Epidermal melanocyte (primary cell): ENCODE results near the gene LRPPRC.

Experiments used
- DNase-seq: peaks from one replicate; pipeline ENCODE4 v3.0.0; 2011; ENCODE audit warnings: low spot score; ENCODE audit not compliant: insufficient read length

Gene LRPPRC

GRCh38 chr2:43872151-43872550, 123.6 kb downstream of the LRPPRC start:
- no peak for DNase-seq

DNA sequence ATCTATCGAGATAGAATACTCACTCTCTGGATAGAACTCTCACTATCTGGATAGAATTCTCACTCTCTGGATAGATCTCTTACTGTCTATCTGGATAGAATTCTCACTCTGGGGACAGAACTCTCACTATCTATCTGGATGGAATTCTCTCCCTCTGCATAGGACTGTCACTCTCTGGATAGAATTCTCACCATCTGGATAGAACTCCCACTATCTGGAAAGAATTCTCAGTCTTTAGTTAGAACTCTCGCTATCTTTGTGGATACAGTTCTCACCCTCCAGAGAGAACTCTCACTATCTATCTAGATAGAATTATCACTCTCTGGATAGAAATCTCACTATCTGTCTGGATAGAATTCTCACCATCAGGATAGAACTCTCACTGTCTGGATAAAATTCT, 140.5 kb downstream of the LRPPRC start:
- DNase-seq = no peak

- DNase-seq = no peak
These were observed 141.1 kb downstream of the LRPPRC start for GRCh38 chr2:43854671-43855070.

GRCh38 chr2:43853141-43854081, 142.4 kb downstream of the LRPPRC start:
- no peak for DNase-seq

- DNase-seq = no peak
These were observed 143.5 kb downstream of the LRPPRC start for GRCh38 chr2:43852196-43852730.

DNA sequence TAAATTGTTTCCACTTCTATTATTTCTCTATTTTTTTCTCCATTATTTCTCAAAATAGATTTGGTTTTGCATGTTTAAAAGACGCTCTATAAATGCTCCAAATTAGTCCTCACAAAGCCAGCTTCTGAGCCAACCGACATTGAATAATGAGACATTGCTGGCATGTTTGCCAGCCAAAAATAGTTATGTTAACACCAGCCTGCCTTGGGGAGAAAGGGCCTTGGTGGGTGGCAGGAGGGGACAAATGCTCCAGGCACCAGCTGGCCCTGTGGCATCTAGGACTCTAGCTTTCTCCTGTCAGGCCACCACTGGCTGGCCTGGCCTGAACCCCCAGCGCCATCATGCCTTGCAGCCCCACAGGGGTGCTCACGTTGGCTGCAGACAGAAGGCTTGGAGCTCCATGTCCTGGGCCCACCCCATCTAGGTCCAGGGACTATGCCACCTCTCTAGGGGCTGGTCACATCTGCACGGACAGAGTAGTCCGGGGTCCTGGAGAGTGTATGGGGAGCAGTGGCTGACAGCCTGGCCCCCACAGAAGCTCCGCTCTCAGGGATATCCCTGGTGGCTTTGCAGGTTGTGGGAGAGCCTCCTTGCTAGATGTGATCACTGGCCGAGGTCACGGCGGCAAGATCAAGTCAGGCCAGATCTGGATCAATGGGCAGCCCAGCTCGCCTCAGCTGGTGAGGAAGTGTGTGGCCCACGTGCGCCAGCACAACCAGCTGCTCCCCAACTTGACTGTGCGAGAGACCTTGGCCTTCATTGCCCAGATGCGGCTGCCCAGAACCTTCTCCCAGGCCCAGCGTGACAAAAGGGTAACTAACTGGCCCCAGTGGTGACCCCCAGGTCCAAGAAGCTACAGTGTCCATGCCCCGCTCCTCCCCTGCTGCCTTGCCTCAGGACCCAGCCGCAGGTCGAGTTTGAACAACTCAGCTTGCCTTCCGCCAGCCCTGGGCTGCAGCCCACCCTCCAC, 144.5 kb downstream of the LRPPRC start:
- no peak for DNase-seq

- DNase-seq = no peak
These were observed 147.6 kb downstream of the LRPPRC start for GRCh38 chr2:43848214-43848613.

DNA sequence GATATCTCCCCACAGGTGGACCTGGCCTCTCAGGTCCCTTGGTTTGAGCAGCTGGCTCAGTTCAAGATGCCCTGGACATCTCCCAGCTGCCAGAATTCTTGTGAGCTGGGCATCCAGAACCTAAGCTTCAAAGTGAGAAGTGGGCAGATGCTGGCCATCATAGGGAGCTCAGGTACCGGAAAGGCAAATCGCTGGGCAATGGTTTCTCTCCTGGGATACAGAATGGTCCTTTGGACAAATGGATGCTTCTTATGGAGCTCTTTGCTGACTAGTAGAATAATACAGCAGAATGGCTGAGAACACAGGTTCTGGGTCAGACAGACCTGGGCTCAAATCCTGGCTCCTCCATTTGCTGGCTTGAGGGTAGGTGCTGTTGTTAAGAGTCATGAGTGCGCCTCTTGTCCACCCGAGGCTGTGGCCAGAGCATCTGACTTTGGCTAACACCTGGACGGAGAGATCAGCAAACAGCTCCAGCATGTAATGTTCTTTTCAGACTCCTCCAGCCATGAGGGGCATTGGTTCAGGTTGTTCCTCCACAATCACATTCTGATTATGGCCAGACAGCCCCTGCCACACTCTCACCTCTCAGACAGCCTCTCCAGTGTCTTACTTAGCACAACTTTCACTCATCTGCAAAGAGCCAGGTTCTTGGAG, 149.5 kb downstream of the LRPPRC start:
- DNase-seq = no peak

DNA sequence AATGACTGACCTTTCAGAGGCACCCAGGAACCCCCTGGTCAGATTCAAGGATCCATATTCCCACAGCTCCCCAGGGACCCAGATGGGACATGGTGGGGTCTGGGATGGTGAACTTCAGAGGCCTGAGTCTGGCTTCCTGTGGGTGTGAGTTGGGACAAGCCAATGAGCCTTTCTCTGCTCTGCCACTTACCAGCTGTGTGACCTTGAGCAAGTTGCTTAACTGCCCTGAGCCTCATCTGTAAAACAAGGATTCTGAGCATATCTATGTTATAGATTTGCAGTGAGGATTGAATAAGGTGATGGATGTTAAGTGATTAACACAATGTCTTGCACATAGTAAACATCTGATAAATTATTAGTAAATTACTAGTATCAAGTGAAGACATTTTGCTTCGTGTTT, 150.6 kb downstream of the LRPPRC start:
- DNase-seq = no peak

DNA sequence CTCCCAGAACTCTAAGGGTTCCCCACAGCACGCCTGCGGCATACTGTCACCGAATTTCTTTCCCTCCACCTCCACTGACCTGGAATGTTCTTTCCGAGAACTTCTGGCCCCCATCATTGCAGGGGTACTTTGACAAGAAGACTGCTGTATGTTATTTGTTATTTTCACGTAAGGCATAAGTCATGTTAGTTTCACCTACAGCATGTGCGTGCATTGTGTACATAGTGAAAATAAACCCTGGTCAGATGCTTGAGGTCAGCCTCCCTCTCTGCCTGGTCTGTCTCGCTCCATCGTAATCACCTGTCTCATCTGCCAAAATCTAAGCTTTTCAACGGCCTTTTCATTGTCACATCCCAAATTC, 152.9 kb downstream of the LRPPRC start:
- no peak for DNase-seq

DNA sequence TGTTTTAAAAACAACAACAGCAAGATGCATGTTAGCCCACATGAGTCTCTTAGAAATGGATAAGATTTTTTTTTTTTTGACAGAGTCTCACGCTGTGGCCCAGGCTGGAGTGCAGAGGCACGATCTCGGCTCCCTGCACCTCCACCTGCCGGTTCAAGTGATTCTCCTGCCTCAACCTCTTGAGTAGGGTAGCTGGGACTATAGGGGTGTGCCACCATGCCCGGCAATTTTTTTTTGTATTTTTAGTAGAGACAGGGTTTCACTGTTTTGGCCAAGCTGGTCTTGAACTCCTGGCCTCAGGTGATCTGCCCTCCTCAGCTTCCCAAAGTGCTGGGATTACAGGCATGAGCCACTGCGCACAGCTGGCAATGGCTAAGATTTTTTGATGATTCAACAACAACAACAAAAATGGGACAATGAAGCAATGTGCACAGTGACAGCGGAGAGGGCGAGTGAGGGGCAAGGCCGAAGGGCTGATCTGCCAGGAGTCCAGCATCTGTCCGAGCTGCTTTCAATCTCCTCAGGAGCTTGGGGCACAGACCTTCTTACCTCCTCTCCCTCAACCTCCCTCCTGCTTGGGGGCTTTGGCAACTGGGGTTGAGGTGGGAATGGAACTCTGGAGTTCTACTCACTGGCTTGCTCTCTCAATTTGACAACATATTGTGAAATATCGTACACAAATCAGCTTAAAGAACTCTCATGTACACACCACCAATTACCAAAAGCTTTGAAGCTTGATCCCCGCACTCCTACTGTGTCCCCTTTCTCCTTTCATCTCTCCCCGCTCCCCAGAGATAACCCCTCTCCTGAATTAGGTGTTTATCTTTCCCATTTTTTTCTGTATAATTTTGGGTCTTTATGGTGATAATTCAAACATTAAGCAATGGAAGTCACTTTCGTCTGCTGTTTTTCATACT, 153.6 kb downstream of the LRPPRC start:
- DNase-seq = no peak

- no peak for DNase-seq
These were observed 154.8 kb downstream of the LRPPRC start for GRCh38 chr2:43840965-43841364.

DNA sequence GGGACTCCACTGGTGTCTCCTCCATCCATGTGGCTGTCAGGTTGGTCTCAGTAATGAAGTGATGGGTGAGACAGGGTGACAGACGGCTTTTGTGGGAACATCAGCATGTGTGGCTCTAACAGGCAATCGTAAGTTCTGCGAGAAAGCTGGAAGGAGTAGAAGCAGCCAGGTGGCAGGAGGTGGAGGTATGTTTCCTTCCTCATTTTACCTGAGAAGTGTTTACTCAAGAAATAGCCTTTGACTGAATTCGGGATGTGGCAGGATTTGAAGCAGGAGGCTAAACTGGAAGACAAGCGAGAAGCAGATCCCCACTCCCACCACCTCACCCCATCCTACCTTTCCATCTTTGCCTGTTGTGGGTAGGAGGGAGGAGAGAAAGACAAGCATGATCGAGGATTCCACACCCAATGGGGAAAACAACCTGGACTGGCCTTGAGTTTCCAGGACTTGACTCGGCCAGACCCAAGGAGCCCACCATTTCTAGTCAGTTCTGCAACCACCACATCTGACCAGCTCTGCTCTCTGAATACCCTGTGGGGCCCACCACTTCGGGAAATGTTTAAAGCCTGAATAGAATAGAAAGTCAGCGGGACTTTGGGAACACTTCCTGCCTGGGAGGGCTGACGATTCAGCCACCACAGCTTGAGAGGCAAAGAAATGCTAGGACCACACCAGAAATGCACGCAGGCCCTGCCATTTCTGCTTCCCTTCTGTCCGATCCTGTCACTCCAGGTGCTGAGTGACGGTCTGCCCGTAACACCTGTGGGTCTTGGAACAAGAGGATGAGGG, 155.8 kb downstream of the LRPPRC start:
- DNase-seq = no peak

DNA sequence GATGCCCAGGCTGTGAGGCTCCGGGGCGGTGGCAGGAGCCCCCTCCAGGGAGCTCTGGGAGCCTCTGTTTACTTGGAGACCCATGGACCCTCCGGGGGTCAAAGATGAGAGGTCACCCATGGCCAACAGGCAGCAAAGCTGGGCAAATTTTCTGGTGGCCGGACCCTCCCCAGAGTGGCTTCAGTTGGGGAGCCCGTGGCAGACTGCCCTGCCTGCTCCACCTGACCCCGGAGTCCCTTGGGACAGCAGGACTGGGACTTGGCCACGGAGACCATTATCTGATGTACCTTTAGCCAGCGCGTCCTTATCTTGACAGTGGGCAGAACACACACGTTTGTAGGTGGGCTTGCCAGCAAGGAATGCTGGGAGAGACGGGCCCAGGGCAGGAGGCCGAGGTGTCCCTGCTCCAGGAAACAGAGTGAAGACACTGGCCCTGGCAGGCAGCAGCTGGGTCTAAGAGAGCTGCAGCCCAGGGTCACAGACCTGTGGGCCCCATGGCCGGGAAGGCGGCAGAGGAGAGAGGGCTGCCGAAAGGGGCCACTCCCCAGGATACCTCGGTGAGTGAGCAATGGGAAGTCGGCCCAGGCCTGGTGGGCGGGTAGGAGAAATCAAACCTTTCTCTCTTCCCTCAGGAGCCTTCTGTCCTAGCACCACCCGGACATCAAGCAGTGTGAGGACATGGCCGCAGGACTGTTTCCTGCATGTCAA, 157.1 kb downstream of the LRPPRC start, which contains the start of the genes ABCG5 and ABCG8:
Gene ABCG5 (minus strand): TSS at position 280 of the 708 bp plus-strand sequence. CDS start 160 bp downstream, at position 120.
Gene ABCG8 (plus strand): TSS at position 412 of the 708 bp plus-strand sequence. CDS start 83 bp downstream, at position 495.
- no peak for DNase-seq

GRCh38 chr2:43837831-43838559, 157.8 kb downstream of the LRPPRC start:
- no peak for DNase-seq

GRCh38 chr2:43837033-43837432, 158.8 kb downstream of the LRPPRC start:
- DNase-seq = no peak
